GM19372 (cell line): ENCODE results near the gene IMMP1L.

Experiments used
- ATAC-seq: cut with Tn5 transposase; IDR thresholded peaks from one replicate; pipeline ENCODE4 v1.9.1; 2021; ENCODE audit warnings: mild to moderate bottlenecking, low read depth, moderate library complexity; ENCODE audit not compliant: unreplicated experiment

Gene IMMP1L

GRCh38 chr11:31477528-31478222 is 31.7 kb downstream of the IMMP1L start:
- ATAC-seq, result no peak

- no peak for ATAC-seq
Observed at GRCh38 chr11:31474083-31474482, 35.3 kb downstream of the IMMP1L start.

DNA sequence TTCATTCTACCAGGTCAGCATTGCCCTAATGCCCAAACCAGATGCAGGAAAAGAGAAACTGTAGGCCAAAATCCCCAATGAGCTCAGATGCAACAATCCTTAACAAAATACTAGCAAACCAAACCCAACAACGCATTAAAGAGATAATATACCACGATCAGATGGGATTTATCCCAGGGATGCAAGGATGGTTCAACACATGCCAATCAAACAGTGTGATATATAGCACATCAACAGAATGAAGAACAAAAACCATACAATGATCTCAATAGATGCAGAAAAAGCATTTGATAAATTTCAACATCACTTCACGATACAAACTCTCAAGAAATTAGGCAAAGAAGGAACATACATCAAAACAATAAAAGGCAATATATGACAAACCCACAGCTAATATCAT is 45.0 kb downstream of the IMMP1L start:
- no peak for ATAC-seq

- no peak for ATAC-seq
Observed at GRCh38 chr11:31455177-31455576, 54.2 kb downstream of the IMMP1L start.

DNA sequence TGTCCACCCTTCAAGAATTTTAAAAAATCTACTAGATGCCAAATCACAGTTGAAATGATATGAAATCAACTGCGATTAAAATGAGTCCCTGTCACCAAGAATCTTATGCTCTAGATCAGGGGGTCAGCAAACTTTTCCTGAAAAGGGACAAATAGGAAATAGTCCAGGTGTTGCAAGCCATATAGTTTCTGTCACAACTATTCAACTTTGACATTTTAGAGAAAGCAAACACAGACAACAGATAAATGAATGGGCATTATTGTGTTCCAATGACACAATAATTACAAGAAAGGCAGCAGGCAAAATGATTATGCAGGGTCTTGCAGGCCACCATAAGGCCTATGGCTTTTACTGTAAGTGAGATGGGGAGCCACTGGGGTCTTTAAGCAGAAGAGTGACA is 58.6 kb downstream of the IMMP1L start:
- no peak for ATAC-seq

GRCh38 chr11:31449040-31449439 is 60.4 kb downstream of the IMMP1L start:
- ATAC-seq, result no peak

- no peak for ATAC-seq
Observed at GRCh38 chr11:31445621-31446020, 63.8 kb downstream of the IMMP1L start.

- ATAC-seq, result no peak
Observed at GRCh38 chr11:31443802-31444201, 65.6 kb downstream of the IMMP1L start.

DNA sequence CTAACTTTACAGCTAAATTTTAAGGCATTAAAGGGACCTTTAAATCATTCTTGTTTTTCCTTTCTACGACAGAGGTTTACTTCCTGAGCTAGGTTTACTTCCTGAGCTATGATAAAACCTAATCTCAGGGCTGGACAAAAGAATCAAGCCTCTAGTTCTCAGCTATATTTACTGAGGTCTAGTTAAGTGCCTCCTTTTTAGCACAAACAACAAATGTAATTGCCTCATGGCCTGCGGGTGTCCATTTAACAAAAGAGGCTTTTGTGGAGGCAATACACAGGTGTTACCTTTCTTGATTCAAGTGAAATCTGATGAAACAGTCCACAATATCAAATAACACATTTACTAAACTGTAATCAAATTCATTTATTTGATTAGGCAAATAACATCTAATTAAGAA is 67.3 kb downstream of the IMMP1L start:
- no peak for ATAC-seq

GRCh38 chr11:31441296-31441695 is 68.1 kb downstream of the IMMP1L start:
- no peak for ATAC-seq

DNA sequence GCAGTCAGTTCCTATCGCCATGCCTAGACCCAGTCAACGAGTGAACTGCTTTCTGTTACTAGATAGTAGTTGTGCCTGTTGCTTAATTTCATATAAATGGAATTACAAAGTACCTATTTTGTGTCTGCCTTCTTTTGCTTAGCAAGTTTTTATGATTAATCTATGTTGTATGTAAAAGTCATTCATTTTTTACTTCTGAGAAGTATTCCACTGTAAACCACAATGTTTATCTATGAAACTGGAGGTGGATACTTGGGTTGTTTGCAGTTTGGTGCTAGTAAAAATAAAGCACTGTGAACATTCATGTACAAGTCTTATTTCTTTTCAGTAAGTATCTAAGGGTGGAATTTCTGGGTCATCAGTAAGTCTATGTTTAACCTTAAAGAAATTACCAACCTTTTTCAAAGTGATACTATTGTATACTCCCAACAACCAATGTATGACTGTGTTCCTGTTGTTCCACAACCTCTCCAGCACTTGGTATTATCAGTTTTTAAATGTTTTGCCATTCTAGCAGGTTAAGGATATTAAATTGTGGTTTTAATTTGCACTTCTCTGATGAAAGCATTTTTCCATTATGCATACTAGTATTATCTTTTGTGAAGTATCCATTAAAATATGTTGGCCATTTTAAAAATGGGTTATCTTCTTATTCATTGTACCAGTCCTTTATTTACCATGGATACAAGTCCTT is 71.5 kb downstream of the IMMP1L start:
- no peak for ATAC-seq

DNA sequence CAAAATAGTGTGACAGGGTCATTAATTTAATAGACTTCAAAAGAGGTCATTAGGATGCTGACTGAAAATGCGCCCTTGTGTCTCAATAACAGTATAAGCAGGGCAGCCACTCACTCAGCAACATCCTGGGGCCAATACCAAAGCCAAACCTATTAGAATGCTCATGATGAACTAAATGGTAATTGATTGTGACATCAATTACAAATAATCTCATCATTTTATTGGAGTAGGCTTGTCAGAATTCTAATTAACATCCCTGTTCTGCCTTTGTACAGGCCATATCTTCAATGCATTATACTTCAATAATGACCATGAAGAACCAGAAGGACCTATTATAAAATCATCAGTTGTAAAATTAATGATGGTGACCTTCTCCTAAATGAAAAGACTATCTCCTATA is 75.6 kb downstream of the IMMP1L start:
- no peak for ATAC-seq

GRCh38 chr11:31424652-31425051 is 84.8 kb downstream of the IMMP1L start:
- ATAC-seq, result no peak

DNA sequence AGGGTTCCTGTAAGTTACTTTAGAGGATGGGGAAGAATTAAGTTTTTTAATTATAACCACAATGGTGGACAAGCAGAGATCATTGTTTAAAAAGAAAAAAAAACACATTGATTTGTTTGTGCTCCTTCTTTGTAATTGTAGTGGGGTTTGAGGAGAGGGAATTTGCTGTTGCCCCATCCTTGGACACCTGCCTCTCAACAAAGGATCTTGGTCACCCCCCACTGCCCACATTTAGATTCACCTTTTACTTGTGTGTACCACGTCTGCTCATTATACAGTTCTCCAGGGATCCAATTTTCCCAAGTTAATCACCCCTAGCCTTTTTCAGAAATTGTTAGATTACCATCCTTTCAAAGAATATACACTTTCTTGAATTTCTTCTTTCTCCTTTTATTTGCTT is 86.7 kb downstream of the IMMP1L start:
- no peak for ATAC-seq

GRCh38 chr11:31421820-31422219 is 87.6 kb downstream of the IMMP1L start:
- ATAC-seq, result no peak

GRCh38 chr11:31419669-31420068 is 89.8 kb downstream of the IMMP1L start:
- ATAC-seq, result no peak

DNA sequence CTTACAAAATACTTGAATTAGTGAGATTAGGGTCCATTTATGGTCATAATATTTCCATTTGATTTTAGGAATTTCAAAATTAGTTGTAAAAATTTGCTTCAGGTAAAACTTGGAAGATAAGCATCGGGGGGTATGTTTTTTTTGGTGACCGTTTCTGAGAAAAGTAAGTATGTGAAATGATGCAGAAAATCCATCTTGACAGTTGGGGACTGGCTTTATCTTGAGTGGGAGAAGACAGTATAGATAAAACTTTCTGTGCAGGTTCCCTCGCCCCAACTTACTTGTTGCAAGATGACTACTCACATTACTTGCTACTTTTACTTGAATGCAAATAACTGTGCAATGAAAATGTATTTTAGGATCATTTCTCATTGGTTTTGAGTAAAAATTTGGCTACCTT is 90.3 kb downstream of the IMMP1L start:
- ATAC-seq, result no peak

GRCh38 chr11:31417816-31418215 is 91.6 kb downstream of the IMMP1L start:
- no peak for ATAC-seq

GRCh38 chr11:31417357-31417756 is 92.1 kb downstream of the IMMP1L start:
- ATAC-seq, result no peak

DNA sequence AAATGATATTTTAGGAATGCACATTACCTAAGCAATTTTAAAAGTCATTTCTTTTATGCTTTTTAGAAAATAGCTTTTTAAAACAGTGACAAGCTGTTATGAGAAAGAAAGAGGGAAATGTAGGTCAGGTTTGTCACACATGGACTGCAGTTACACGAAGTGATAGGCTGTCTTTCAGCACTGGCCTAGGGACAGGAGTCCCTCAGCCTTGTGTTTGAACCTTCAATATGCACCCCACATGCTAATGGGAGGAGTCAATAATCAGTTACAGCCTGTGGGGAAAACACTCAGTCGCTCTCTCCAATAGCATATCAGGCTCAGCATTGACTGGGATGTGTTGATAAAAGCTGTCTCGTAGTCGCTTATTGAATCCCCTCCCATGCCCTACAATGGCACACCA is 94.0 kb downstream of the IMMP1L start:
- no peak for ATAC-seq

GRCh38 chr11:31414338-31414737 is 95.1 kb downstream of the IMMP1L start:
- ATAC-seq, result no peak

DNA sequence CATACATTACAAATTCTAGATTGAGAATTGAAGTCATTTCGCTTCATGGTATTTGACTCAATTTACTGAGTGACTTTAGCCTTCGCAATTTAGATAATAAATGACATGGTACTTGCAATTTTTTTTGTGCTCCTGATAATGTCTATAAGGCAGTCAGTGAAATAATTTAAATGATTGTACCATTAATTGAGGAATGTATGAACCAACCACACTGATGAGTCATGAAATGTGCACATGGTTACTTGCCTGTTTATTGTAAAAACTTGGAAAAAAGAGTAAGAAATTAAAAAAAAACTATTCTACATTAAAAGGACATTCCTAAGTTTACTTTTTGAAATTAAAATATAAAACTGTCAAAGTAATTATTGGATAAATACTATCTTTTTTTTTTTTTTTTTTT is 96.5 kb downstream of the IMMP1L start:
- ATAC-seq, result no peak
